Activated gamma-delta T cell (primary cell): Measurements from ENCODE around the gene OR2V1.
A peak's percentile ranks its signal among the peaks of the same experiment; 100 is the strongest.
"Not testable (repeated sequence)": the region's sequence is repeated elsewhere in the genome, so short reads cannot be mapped to it uniquely, and the experiment has no call there.

Source experiments
- DNase-seq: peaks from one replicate; lab custom pipeline; 2025; lab: John Stamatoyannopoulos, UW

The OR2V1 gene

DNA sequence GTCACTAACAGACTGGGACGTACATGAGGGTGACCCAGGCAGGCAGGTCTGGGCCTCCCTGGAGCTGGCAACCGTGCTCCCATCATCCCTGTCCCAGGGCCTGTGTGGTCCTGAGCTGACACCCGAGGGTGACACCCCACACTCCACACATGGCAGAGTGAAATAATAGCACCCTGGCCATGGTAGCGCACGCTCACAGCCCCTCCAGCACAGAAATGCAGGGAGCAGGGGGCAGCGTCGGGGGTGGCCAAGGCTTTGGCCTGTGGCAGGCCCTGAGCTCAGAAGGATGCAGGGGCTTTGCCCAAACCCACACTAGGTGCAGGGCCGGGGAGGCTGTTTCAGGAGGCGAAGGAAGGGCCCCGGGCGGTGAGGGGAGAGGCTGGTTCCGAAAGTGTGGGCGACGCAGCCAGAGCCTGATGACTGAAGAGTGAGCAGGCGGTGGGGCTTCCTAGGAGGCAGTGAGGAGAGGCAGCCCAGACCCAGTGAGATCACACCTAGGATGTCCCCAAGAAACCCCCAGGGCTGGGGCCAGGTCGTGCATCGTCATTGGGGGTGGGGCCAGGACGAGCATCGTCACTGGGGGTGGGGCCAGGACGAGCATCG is 29.3 kb upstream of the OR2V1 start:
- peak; percentile 53 for DNase-seq

DNA sequence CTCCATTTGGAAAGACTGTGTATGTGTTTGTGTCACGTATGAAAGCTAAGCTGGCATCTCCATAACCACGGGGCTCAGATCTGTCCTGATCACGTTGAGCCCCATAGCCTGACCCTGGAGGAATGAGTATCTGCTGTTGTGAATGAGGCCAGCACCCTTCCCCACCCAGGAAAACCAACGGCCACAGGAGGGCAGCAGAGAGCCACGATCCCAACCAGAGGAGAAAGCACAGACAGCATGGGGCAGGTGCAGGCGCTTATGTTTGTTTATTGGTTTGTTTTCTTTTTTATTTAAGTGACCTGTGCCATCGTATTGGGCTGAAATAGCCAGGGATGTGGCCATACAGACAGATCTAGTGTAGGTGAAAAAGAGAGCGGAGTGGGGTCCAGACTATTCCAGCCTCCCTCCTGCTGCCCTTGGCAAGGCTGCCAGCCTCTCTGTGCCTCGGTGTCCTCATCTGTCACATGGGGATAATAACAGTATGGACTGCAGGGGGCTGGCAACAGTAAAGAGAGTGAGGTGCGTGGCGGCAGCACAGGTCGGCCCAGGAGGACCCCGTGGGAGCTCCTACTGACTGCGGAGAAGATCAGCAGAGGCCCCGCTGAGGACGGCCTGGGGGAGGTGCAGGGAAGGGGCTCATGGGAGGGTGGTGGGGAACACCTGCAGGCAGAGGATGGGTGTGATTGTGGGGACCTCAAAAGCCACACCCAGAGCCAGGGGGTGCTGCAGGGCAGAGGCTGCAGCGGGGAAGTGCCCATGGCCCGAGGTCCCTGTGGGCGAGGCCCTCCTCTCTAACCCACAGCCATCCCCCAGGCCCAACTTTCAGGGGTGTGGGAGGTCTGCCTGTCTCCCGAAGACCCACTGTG is 28.6 kb upstream of the OR2V1 start:
- DNase-seq: peak; percentile 26

DNA sequence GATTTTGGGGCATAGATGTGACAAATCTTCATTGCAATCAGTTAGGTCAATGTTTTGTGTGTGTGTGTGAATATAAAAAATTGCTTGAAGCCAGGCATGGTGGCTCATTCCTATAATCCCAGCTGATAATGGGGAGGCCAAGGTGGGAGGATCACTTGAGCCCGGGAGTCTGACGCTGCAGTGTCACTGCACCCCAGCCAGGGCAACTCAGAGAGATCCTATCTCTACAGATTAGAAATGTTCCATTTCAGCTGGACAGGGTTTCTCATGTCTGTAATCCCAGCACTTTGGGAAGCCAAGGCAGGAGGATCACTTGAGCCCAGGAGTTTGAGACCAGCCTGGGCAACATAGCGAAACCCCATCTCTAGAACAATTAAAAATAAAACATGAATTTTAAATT is 27.9 kb upstream of the OR2V1 start:
- DNase-seq: no peak

DNA sequence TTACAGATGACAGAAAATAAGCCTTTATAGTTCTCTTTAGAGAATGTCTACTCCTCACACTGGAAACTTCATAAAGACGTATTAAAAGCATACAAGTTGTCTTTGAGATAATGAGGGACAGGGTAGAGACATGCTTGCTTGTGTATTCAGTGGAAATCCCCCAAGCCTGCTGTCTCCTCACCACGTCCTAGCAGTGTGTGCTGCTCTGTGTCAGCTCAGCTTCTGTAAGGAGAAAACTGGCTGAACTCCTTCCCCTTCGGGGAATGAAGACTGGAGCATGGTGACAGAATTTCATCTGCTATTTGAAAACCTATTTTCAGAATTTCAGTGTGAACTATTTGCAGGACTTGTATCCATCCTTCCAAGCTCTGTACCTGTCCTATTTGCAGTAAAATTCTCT is 25.8 kb upstream of the OR2V1 start:
- DNase-seq: no peak

DNA sequence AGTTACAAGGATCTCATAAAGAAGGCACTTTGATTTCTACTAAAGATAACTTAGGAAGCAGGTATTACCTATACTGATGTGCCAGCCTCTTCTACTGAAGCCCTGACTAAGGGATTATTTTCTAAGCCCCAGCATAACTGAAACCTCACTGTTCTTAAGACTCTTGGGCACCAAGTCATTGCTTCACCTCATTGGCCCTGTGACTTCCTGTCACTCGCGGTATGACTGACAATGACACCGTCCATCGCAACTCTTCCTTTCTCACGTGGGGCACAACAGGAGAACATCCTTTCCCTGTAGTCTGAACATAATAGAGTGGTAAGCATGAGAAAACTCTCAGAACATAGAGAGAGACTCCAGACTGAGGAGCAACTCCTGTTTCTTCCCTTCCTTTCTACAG is 22.8 kb upstream of the OR2V1 start:
- DNase-seq: no peak

DNA sequence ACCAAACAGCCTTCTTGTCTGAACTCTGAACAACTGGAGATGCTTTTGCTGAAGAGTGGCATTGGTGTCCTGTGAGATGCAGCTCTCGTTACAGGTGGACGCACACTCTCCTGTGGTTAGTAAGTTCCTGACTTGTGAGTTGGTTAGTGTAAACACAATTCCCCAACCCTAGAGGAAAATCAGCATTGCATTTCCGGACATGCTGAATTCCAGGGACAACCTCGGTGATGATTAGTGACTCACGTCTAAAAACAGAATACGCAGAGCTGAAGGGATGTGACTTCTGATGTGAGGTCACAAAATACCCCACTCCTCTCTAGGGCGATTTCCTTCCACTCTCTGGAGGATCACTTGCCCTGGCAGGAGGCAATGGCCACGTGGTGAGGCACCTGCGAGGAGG is 21.4 kb upstream of the OR2V1 start:
- no peak for DNase-seq

DNA sequence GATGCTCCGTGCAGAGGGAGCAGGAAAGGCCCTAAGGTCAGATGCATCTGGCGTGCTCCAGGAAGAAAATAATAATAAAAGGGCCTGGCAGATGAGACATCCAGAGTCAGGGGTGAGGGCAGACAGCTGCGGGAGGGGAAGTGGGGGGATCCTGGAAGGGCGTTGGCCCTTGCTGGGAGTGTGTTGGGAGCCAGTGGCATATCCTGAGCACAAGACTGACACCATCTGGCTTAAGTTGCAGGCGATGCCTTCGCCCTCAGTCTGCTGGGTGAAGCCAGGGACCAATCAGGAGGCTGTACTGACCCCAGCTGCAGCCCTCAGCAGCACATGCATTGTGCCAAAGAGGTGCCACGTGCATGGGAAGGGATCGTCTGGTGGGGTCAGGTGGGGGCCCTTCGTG is 20.2 kb upstream of the OR2V1 start:
- DNase-seq: no peak

DNA sequence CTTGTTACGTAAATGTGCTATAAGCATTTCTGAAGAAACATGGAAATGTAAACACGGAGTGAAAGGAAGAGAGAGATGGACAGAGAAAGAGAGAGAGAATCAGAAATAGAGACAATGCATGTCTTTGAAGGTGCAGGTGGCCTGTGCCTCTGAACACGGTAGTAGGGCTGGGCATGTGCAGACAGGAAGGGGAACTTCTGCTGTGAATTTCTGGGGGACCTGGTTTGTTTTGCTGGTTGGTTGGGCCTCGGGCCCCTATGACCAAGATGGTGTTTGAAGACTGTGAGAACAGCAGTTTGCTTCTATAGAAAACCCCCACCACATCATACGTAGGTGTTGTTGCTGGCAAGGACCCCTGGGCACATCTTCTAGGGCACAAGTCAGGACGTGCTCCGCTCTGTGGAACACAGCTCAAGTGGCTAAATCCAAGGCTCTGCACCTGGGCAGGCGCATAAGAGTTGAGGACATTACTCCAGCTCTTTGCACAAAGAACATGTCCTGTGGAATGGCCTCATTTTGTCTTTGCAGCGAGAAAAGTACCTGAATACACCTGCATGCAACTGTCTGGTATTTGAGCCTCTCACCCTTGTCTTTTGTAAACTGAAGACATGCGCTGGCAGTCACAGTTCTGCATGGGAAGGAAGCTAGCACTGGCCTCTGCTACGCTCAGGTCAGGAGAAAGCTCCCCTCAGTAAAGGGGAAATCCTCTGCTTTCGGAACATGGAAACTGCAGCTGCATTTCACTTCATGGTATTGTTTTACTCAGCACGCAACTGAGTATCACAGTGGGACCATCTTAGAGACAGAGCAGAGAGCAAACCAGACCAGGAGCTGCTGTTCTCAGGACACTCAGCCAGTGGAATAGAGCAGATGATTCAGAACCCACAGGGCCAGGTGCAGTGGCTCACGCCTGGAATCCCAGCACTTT is 19.1 kb upstream of the OR2V1 start:
- no peak for DNase-seq

DNA sequence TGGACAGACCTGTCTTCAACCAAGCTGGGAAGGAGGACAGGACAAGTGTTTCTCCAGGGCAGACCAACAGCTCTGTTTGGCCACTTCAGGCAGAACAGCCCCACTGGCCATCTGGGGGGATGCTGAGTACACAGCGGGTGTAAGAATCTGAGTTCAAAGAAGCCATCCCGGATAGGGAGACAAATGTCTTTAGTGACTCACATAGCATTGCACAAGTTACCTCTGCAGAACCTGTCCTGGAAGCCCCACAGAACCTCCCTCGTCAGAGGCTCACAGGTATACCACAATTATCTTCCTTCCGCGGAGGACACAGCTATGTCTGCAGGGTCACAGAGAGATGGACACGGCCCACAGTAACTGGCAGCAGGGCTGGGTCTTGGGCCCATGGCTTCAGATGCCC is 18.4 kb upstream of the OR2V1 start:
- DNase-seq: no peak

DNA sequence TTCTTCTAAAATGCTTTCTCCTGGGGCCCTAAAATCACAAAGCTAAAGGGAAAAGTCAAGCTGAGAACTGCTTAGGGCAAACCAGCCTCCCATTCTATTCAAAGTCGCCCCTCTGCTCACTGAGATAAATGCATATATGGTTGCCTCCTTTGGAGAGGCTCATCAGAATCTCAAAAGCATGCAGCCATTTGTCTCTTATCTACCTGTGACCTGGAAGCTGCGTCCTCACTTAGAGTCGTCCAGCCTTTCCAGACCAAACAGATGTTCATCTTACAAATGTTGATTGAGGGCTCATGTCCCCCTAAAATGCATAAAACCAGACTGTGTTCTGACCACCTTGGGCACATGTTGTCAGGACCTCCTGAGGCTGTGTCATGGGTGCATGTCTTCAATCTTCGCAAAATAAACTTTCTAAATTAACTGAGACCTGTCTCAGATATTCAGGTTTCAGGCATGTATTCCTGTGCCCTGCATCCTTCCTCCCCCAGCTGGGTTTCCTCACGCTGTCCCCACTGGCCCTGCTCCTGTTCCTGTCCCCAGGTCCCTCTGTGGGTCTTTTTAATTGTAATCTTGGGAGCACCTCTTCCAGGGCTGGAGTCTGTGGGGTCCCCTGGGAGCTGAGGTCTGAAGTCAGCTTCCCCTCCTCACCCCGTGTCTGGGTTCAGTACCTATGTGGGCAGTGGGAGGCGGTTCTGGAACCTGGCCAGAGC is 16.1 kb upstream of the OR2V1 start, which contains the start of gene OR2V2:
Gene OR2V2, plus strand, starts transcription at position 660 of the 710 bp plus-strand sequence. CDS start 7,357 bp downstream, outside the sequence.
- DNase-seq: not testable (repeated sequence)

DNA sequence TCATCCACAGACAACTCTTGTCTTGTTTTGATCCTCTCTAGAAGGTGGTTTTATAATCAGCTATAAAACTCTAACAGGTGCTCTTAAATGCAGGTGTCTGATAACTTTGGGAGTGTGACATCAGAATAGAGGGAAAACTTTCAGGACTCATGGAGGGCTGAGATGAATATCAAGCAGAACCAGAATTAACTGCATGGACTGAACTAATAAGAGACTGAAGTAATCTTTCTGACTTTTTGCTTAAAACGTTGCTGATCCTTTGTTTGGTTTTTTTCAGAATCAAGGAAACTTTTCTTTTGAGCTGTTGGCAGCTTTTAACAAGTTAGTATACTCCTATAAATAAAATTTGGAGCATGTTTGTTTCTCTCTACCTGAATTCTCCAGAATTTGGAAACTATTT is 14.2 kb upstream of the OR2V1 start:
- no peak for DNase-seq

DNA sequence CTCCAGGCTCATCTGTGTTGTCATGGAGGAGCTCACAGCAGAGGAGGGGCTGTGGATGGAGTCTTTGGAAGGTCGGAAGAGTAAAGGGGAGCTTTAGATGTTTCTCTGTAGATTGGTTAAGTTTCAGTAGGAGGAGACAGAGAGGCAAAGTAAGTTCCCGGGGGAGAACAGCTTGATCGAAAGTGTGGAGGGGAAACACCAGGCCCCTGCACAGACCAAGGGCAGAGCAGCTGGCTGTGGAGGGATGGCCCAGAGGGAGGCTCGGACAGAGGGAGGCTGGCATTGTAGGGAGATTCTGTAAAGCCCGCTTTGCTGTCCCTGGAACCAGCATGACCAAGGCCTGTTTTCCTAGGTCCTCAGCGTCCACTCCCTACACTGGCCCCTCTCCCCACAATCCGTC is 11.1 kb upstream of the OR2V1 start:
- no peak for DNase-seq

DNA sequence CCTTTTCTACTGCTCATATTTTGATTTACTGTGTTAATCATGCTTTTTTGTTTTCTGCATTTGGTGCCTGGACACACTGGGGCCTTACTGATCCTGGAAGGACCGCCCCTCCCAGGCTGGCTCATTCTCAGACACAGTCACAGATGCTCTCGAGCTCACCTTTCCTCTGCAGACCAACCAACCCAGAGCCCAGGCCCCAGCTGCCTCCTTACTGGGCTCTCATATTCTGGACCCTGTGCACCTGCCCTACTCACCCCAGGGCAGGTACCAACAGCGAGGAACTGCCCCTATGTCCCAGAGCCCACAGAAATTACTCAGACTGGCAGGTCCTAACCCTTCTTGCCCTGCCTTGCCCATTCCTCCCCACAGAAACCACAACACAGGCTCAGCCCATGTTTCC is 9.8 kb upstream of the OR2V1 start:
- DNase-seq: no peak

DNA sequence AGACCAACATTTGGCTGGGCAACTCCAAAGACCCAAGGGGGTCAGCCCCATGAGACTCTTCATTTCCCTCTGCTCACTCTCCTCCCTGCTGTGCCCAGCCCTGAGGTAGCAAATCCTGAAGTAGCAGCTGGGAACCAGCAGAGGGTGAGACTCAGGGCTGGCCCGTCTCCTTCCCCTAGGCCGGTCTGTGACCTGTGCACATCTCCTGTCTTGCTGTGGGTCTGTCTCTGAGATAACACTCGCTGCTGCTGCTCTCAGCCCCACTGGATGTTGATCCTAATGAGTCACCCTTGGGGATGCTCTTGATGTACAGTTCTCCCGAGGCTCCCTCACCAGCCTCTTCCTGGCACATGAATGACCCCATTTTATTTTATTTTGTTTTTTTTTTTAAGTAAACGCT is 7.3 kb upstream of the OR2V1 start:
- DNase-seq: no peak

DNA sequence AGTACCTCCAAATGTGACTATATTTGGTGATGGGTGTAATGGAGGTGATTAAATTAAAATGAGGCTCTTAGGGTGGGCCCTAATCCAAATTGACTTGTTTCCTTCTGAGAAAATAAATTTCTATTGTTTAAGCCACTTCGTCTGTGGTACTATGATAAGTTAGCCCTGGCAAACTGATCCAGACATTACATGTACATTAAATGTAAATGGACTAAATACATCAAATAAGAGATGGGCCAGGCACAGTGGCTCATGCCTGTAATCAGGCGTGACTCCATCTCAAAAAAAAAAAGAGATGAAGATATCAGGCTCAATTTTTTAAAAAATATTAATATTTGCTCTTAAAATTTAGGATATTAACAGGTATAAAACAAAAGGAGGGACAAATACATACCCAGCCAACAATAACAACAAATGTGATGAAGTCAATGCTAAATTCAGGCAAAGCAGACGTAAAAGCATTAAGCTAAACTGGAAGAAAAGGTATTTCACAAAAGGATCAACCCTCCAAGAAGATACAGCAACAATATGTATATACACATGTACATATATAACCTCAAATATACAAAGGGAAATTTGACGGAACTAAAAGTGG is 5.5 kb upstream of the OR2V1 start:
- DNase-seq: no peak

DNA sequence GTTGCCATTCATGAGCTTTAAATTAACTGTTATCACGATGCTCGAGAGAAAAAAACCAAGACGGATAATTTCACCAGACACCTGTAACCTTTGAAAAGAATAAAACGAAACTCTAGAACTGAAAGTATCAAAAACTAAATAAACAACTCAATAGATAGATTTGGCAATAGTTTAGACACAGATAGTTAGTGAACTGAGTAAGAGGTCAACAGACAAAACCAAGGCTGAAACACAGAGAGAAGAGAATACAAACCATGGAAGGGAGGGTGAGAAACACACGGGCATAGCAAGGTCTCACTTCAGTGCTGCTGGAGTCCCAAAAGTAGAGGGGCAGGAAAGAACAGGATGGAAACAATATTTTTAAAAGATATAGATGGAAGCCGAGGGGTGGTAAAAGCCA is 3.3 kb upstream of the OR2V1 start:
- DNase-seq: no peak

DNA sequence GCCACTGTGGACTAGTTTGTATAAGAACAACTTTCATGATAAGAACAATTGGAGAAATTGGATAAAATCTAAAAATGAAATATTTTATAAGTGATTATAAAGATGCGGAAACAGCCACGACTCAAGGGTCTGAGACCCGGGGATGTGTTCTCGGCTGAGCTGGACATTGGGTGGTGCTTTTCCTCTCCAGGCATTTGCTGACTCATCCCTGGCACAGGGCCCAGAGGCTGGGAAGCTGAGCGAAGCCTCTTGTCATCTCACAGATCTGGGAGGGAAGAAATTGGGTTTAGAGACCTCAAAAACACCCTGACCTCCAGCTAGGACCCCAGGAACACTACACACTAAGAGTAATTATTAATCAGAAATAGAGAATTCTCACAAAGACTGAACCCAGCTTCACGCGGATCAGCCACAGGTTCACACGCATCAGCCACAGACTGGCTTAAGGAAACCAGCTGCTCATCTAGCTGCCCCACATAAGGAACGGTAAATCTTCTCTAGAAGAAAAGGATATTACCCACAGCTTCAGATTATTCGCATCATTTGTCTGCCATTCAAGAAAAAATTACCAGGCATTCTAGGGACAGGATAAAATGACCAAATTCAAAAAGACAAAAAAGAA is 2.8 kb upstream of the OR2V1 start:
- no peak for DNase-seq

DNA sequence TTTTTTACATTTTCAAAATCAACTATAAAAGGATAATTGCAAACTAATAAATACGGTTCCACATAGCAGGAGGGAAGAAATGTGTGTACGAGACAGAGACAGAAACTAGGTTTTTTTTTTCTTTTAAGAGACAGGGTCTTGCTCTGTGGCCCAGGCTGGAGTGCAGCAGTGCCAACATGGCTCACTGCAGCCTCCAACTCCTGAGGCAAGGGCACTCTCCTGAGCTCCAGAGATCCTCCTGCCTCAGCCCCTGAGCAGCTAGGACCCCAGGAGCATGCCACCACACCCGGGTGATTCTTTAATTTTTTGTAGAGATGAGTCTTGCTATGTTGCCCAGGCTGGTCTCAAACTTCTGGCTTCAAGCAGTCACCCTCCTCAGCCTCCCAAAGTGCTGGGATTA is 2.1 kb upstream of the OR2V1 start:
- no peak for DNase-seq

DNA sequence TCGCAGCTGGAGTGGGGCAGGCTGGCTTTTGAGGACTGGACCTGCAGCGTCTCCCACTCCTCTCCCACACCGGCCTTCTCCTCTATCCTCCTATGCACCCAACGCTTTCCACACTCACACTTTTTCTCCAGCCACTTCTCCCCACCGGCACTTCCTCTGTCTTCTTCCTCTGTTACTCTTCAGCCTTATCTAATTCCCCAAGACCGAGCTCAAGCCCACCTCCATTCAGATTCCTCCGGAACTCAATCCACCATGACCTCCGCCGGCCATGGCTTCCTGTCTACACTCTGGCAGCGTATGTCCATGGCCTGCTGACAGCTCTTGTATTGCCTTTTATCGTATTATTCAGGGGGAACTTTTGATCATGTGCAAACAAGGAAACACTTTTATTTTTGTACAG is 545 bp upstream of the OR2V1 start:
- DNase-seq: no peak

DNA sequence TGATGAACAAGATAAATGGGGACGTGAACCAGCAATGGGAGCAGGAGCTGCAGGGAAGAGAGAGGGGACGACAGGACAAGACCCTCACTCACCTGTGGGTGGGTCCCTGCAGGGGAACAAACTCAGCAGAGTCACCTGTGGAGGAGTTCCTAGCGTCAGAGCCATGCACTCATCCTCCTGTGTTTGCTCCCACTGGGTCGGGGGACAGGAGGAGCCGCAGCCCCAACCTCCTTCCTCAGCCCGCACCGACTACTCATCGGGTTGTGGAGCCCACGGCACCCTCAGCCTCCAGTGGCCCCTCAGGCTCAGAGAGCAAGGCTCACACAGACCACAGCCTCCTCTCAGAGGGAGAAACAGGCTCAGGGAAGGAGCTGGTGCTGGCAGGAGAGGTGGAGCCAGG is 888 bp downstream of the OR2V1 start:
- not testable (repeated sequence) for DNase-seq

DNA sequence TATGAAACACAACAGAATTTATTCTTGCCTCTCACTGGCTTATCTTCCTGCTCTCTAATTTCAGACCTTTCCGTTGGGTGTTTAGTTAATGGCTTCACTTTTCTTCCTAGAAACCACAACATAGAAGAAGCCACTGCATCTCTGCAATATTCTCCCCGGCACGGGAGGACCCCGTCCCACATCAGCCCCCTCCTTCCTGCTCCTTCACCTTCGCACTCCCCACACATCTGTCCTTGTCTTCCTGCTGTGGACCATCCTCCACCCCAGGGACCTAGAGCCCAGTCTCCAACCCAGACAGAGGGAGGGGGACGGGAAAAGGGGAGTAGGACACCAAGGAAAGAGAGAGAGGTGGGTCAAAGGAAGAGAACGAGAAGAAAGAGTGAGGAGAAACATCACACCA is 1.4 kb downstream of the OR2V1 start:
- DNase-seq: no peak
